H9 (cell line): ENCODE measurements around the gene CHRM5. TPM values are rescaled to one million over a fixed set of nuclear protein-coding genes. Genes with fewer than 3 reads are reported as not detected.

Experiments used
- DNase-seq: peaks from one replicate; pipeline ENCODE4 v3.0.0-alpha.2; 2017
- H2AFZ ChIP-seq: one replicate; pipeline ENCODE4 v1.6.1; 2013; ENCODE audit warnings: mild to moderate bottlenecking, low read length, control low read depth, moderate library complexity
- H2AK5ac ChIP-seq: 2 replicates; pipeline ENCODE4 v1.6.1; 2013; ENCODE audit warnings: low read length, control low read depth, mixed read lengths; ENCODE audit not compliant: insufficient read length
- H2BK120ac ChIP-seq: one replicate; pipeline ENCODE4 v1.6.1; 2013; ENCODE audit warnings: low read depth, mild to moderate bottlenecking, low read length, control low read depth, inconsistent platforms; ENCODE audit not compliant: poor library complexity, severe bottlenecking
- H2BK12ac ChIP-seq: 2 replicates; pipeline ENCODE4 v1.6.1; 2013; ENCODE audit warnings: low read length, control low read depth, mixed read lengths, low read depth; ENCODE audit not compliant: insufficient read length
- H2BK15ac ChIP-seq: 2 replicates; pipeline ENCODE4 v1.6.1; 2013; ENCODE audit warnings: low read depth, low read length, control low read depth
- H2BK20ac ChIP-seq: one replicate; pipeline ENCODE4 v1.6.1; 2013; ENCODE audit warnings: low read depth, mild to moderate bottlenecking, low read length, control low read depth, inconsistent platforms; ENCODE audit not compliant: poor library complexity, severe bottlenecking
- H2BK5ac ChIP-seq: 2 replicates; pipeline ENCODE4 v1.6.1; 2013; ENCODE audit warnings: low read length, control low read depth, mixed read lengths; ENCODE audit not compliant: insufficient read length
- H3K14ac ChIP-seq: 2 replicates; pipeline ENCODE4 v1.6.1; 2013; ENCODE audit warnings: low read length, control low read depth; ENCODE audit not compliant: insufficient read depth
- H3K18ac ChIP-seq: 2 replicates; pipeline ENCODE4 v1.6.1; 2013; ENCODE audit warnings: low read depth, mild to moderate bottlenecking, mixed read lengths, low read length, control low read depth; ENCODE audit not compliant: insufficient read length
- H3K23ac ChIP-seq: 2 replicates; pipeline ENCODE4 v1.6.1; 2013; ENCODE audit warnings: low read length, control low read depth, mixed read lengths, low read depth; ENCODE audit not compliant: insufficient read length
- H3K23me2 ChIP-seq: 2 replicates; pipeline ENCODE4 v1.6.1; 2013; ENCODE audit warnings: low read depth, mild to moderate bottlenecking, mixed read lengths, low read length, control low read depth; ENCODE audit not compliant: insufficient read length, poor library complexity, severe bottlenecking
- H3K27ac ChIP-seq: 2 replicates; pipeline ENCODE4 v1.5.1; 2013; ENCODE audit warnings: low read length, control low read depth, mixed read lengths, low read depth; ENCODE audit not compliant: insufficient read length
- H3K27me3 ChIP-seq: 2 replicates; pipeline ENCODE4 v1.6.1; 2013; ENCODE audit warnings: low read length, control low read depth, inconsistent platforms; ENCODE audit not compliant: insufficient read depth
- H3K4ac ChIP-seq: 2 replicates; pipeline ENCODE4 v1.6.1; 2013; ENCODE audit warnings: low read depth, mild to moderate bottlenecking, control low read depth, inconsistent platforms, low read length, moderate library complexity
- H3K4me1 ChIP-seq: 2 replicates; pipeline ENCODE4 v1.6.1; 2013; ENCODE audit warnings: low read length, control low read depth, inconsistent platforms; ENCODE audit not compliant: insufficient read depth
- H3K4me2 ChIP-seq: 2 replicates; pipeline ENCODE4 v1.6.1; 2013; ENCODE audit warnings: low read length, control low read depth, mixed read lengths; ENCODE audit not compliant: insufficient read length, insufficient read depth
- H3K56ac ChIP-seq: 2 replicates; pipeline ENCODE4 v1.6.1; 2013; ENCODE audit warnings: low read depth, mild to moderate bottlenecking, mixed read lengths, low read length, control low read depth; ENCODE audit not compliant: insufficient read length
- H3K79me1 ChIP-seq: 2 replicates; pipeline ENCODE4 v1.6.1; 2013; ENCODE audit warnings: low read depth, mild to moderate bottlenecking, moderate library complexity, low read length, control low read depth, inconsistent platforms; ENCODE audit not compliant: insufficient read depth, poor library complexity, severe bottlenecking
- H3K79me2 ChIP-seq: 2 replicates; pipeline ENCODE4 v1.6.1; 2013; ENCODE audit warnings: low read length, control low read depth, inconsistent platforms; ENCODE audit not compliant: insufficient read depth
- H3K9ac ChIP-seq: 2 replicates; pipeline ENCODE4 v1.6.1; 2013; ENCODE audit warnings: low read length, control low read depth, mixed read lengths; ENCODE audit not compliant: insufficient read length; ENCODE audit errors: extremely low read depth
- H3K9me3 ChIP-seq: one replicate; pipeline ENCODE4 v1.6.1; 2013; ENCODE audit warnings: low read depth, low read length, inconsistent platforms; ENCODE audit not compliant: control insufficient read depth
- H3T11ph ChIP-seq: one replicate; pipeline ENCODE4 v1.6.1; 2013; ENCODE audit warnings: mild to moderate bottlenecking, low read length, control low read depth, inconsistent platforms
- H4K20me1 ChIP-seq: one replicate; pipeline ENCODE4 v1.6.1; 2013; ENCODE audit not compliant: control insufficient read depth, insufficient read length, insufficient read depth
- H4K5ac ChIP-seq: 2 replicates; pipeline ENCODE4 v1.6.1; 2013; ENCODE audit warnings: low read depth, mild to moderate bottlenecking, mixed read lengths, low read length, control low read depth; ENCODE audit not compliant: insufficient read length
- H4K8ac ChIP-seq: replicated peaks from 2 replicates; pipeline ENCODE4 v1.6.1; 2013; ENCODE audit warnings: low read length, control low read depth, mixed read lengths, low read depth; ENCODE audit not compliant: insufficient read length
- H4K91ac ChIP-seq: 2 replicates; pipeline ENCODE4 v1.6.1; 2013; ENCODE audit warnings: low read depth, mild to moderate bottlenecking, moderate library complexity, mixed read lengths, low read length, control low read depth; ENCODE audit not compliant: insufficient read length
- H3K27ac Mint-ChIP-seq, 3 experiments: 2 replicates in 2 of 3; 3 replicates in 1 of 3; pipeline ENCODE4 v1.8.0; 2020 to 2021; ENCODE audit warnings: mixed read lengths in 3 of 3, mild to moderate bottlenecking in 1 of 3, moderate library complexity in 1 of 3
- H3K27me3 Mint-ChIP-seq: 2 replicates; pipeline ENCODE4 v1.8.0; 2021; ENCODE audit warnings: low read depth, mild to moderate bottlenecking, moderate library complexity, mixed read lengths
- H3K36me3 Mint-ChIP-seq, 3 experiments: 2 replicates in 2 of 3; 3 replicates in 1 of 3; pipeline ENCODE4 v1.8.0; 2020 to 2021; ENCODE audit warnings: low read depth in 3 of 3, mixed read lengths in 3 of 3; ENCODE audit not compliant: insufficient read depth in 1 of 3
- H3K4me1 Mint-ChIP-seq, 2 experiments: 2 replicates each; pipeline ENCODE4 v1.8.0; 2020; ENCODE audit warnings: mixed read lengths in 2 of 2
- H3K4me3 Mint-ChIP-seq, 2 experiments: 2 replicates in 1 of 2; 3 replicates in 1 of 2; pipeline ENCODE4 v1.8.0; 2020 to 2021; ENCODE audit warnings: mild to moderate bottlenecking in 2 of 2, mixed read lengths in 2 of 2, moderate library complexity in 1 of 2
- H3K9me3 Mint-ChIP-seq, 2 experiments: 2 replicates in 1 of 2; 3 replicates in 1 of 2; pipeline ENCODE4 v1.8.0; 2020; ENCODE audit warnings: mild to moderate bottlenecking in 2 of 2, mixed read lengths in 2 of 2, moderate library complexity in 1 of 2
- CTCF ChIP-seq: fragments of 200-600 bp; sonication (generic); conservative IDR thresholded peaks from 3 replicates; pipeline ENCODE4 v1.8.0; 2021; ENCODE audit warnings: antibody characterized with exemption, mild to moderate bottlenecking
- WGBS: extraction: QIAGEN DNeasy Blood & Tissue Kit; methylation state at CpG from one replicate; pipeline ENCODE4 v1.1.7; 2013; ENCODE audit warnings: missing lambda C conversion rate, low lambda C conversion rate, mixed read lengths; ENCODE audit not compliant: insufficient read length; ENCODE audit errors: extremely low coverage; 5-methylcytosine and 5-hydroxymethylcytosine counted together
- total RNA-seq: library from RNA; stranded (reverse); gene quantifications from 2 replicates; pipeline ENCODE4 v1.2.1, GENCODE V29; 2021

The CHRM5 gene
- total RNA-seq, 1 experiment from 2014 or later = not detected

GRCh38 chr15:34070003-34070402 is 101.7 kb downstream of the CHRM5 start:
- no peak overlapping the region for H2BK5ac ChIP-seq
- H3K9me3 Mint-ChIP-seq = no peaks in the 10 kb centered on the region
- H3T11ph ChIP-seq = no peak overlapping the region
- no peak overlapping the region for H3K23ac ChIP-seq
- H3K4me1 Mint-ChIP-seq = no peaks in the 10 kb centered on the region
- no peak overlapping the region for H3K27ac Mint-ChIP-seq
- H3K9me3 ChIP-seq = no peaks in the 10 kb centered on the region
- no peak overlapping the region for H2BK120ac ChIP-seq
- H3K23me2 ChIP-seq = no peaks in the 10 kb centered on the region
- no peak overlapping the region for H3K56ac ChIP-seq
- H4K20me1 ChIP-seq = no peaks in the 10 kb centered on the region
- no peak overlapping the region for H2BK20ac ChIP-seq
- no peak overlapping the region for H4K5ac ChIP-seq
- no peak overlapping the region for H3K9ac ChIP-seq
- no peak overlapping the region for H4K91ac ChIP-seq
- H3K27ac ChIP-seq = no peak overlapping the region
- no peak overlapping the region for H2BK12ac ChIP-seq
- no peaks in the 10 kb centered on the region for H3K27me3 Mint-ChIP-seq
- H3K36me3 Mint-ChIP-seq = no peaks in the 10 kb centered on the region
- no peak overlapping the region for H2AK5ac ChIP-seq
- no peak overlapping the region for H2BK15ac ChIP-seq
- no peaks in the 10 kb centered on the region for H3K27me3 ChIP-seq
- no peaks in the 10 kb centered on the region for H3K79me1 ChIP-seq
- H3K4me1 ChIP-seq = no peaks in the 10 kb centered on the region
- H3K14ac ChIP-seq = no peak overlapping the region
- no peak overlapping the region for H4K8ac ChIP-seq
- DNase-seq = no peak
- WGBS = no CpG with 5 or more reads among the region's 6 CpGs
- H2AFZ ChIP-seq = no peak overlapping the region
- H3K18ac ChIP-seq = no peak overlapping the region
- H3K4ac ChIP-seq = no peak overlapping the region
- no peak overlapping the region for H3K4me3 Mint-ChIP-seq
- H3K4me2 ChIP-seq = no peak overlapping the region
- H3K79me2 ChIP-seq = no peaks in the 10 kb centered on the region
- TF ChIP-seq CTCF = no peak
